HepG2 (cell line): Measurements from ENCODE around the gene MYH7. TPM values are rescaled to one million over a fixed set of nuclear protein-coding genes. Genes with fewer than 3 reads are reported as not detected.

Experiments used
- CC2D1A ChIP-seq: sonication (generic); formaldehyde crosslinking; IDR thresholded peaks from 2 replicates; pipeline ENCODE4 v1.8.1; 2023; ENCODE audit warnings: mild to moderate bottlenecking, missing genetic modification reagents
- ZBTB38 ChIP-seq: sonication (generic); formaldehyde crosslinking; IDR thresholded peaks from 2 replicates; pipeline ENCODE4 v1.5.1; 2020; ENCODE audit warnings: mild to moderate bottlenecking, missing genetic modification reagents
- ZNF556 ChIP-seq: sonication (generic); formaldehyde crosslinking; IDR thresholded peaks from 2 replicates; pipeline ENCODE4 v1.4.0; 2020; ENCODE audit warnings: mild to moderate bottlenecking, missing genetic modification reagents, borderline replicate concordance
- ZZZ3 ChIP-seq: sonication (generic); formaldehyde crosslinking; IDR thresholded peaks from 2 replicates; pipeline ENCODE4 v1.4.0; 2020; ENCODE audit warnings: missing genetic modification reagents, mild to moderate bottlenecking, borderline replicate concordance
- polyA plus RNA-seq, 8 experiments: library from polyadenylated mRNA; depleted of rRNA in 3 of 8; stranded (reverse) in 7 of 8; unstranded in 1 of 8; fragments of >200 nt; fragmentation: Illumina TruSeq in 4 of 8; extraction: Trizol in 4 of 8; gene quantifications; 2 replicates each; pipeline versions ENCODE4 v1.2.1 to v1.2.3, GENCODE V29; 2011 to 2016; ENCODE audit warnings: low read depth in 4 of 8, missing spikeins in 1 of 8, mixed read lengths in 1 of 8; ENCODE audit not compliant: insufficient read depth in 1 of 8
- total RNA-seq, 5 experiments: library from RNA; depleted of rRNA; stranded (reverse); fragments of >200 nt; fragmentation: Illumina TruSeq; extraction: Trizol; gene quantifications; 2 replicates each; pipeline ENCODE4 v1.2.3, GENCODE V29; 2016; ENCODE audit warnings: low read depth in 1 of 5
- TF ChIP-seq, protein P1 (sequence below): sonication (generic); formaldehyde crosslinking; IDR thresholded peaks from 2 replicates; pipeline ENCODE4 v1.4.0; 2020; ENCODE audit warnings: missing genetic modification reagents
- TF ChIP-seq, protein P2 (sequence below): sonication (generic); formaldehyde crosslinking; IDR thresholded peaks from 2 replicates; pipeline ENCODE4 v1.4.0; 2020; ENCODE audit warnings: mild to moderate bottlenecking, missing genetic modification reagents
- TF ChIP-seq, protein P3 (sequence below): sonication (generic); formaldehyde crosslinking; conservative IDR thresholded peaks from 2 replicates; pipeline ENCODE4 v1.8.1; 2023; ENCODE audit warnings: missing genetic modification reagents
- TF ChIP-seq, protein P4 (sequence below): sonication (generic); formaldehyde crosslinking; IDR thresholded peaks from 2 replicates; pipeline ENCODE4 v1.5.1; 2020; ENCODE audit warnings: missing genetic modification reagents, mild to moderate bottlenecking, borderline replicate concordance

Gene MYH7
- total and polyA plus RNA-seq, 2 of the 13 experiments (the other 11 are each of a cell fraction or from before 2014, with no cell fraction given): 0.04 TPM; not detected in 1

DNA sequence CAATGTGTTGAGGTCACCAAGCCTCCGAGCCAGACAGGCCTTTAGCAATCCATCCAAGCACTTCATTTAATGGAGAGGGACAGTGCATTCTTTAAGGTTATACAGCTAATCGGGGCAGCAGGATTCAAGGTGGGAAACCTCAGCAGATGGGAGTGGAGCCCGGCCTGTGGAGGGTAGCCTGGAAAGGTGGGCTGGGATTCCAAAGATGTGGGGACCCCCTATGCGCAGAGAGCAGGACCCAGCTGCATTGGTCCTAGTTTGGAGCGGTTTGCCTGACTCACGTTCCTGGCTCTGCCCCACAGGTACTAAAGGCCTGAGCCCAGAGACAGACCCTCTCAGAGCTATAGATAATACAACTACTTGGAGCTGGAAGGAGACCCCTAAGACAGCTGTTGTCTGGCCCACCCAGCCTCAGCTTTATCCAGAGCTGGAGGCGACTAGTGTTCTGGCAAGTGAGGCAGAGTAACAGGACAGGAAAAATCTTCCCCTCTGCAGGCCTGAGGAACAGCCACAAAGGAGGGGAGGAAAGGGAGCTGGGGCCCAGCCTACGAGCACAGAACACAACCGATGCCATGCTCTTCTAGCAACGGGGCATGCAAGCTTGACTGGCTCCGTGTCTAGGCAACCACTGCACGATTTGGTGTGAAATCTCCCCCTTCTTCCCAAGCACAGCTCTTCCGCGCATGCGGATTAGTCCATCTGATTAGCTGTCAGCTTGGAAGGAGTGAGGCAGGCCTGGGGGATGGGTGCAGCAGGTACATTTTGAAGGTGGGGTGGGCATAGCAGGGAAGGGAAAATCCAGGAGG is 1.1 kb upstream of the MYH7 start (continued):
- TF ChIP-seq, protein P1, sequence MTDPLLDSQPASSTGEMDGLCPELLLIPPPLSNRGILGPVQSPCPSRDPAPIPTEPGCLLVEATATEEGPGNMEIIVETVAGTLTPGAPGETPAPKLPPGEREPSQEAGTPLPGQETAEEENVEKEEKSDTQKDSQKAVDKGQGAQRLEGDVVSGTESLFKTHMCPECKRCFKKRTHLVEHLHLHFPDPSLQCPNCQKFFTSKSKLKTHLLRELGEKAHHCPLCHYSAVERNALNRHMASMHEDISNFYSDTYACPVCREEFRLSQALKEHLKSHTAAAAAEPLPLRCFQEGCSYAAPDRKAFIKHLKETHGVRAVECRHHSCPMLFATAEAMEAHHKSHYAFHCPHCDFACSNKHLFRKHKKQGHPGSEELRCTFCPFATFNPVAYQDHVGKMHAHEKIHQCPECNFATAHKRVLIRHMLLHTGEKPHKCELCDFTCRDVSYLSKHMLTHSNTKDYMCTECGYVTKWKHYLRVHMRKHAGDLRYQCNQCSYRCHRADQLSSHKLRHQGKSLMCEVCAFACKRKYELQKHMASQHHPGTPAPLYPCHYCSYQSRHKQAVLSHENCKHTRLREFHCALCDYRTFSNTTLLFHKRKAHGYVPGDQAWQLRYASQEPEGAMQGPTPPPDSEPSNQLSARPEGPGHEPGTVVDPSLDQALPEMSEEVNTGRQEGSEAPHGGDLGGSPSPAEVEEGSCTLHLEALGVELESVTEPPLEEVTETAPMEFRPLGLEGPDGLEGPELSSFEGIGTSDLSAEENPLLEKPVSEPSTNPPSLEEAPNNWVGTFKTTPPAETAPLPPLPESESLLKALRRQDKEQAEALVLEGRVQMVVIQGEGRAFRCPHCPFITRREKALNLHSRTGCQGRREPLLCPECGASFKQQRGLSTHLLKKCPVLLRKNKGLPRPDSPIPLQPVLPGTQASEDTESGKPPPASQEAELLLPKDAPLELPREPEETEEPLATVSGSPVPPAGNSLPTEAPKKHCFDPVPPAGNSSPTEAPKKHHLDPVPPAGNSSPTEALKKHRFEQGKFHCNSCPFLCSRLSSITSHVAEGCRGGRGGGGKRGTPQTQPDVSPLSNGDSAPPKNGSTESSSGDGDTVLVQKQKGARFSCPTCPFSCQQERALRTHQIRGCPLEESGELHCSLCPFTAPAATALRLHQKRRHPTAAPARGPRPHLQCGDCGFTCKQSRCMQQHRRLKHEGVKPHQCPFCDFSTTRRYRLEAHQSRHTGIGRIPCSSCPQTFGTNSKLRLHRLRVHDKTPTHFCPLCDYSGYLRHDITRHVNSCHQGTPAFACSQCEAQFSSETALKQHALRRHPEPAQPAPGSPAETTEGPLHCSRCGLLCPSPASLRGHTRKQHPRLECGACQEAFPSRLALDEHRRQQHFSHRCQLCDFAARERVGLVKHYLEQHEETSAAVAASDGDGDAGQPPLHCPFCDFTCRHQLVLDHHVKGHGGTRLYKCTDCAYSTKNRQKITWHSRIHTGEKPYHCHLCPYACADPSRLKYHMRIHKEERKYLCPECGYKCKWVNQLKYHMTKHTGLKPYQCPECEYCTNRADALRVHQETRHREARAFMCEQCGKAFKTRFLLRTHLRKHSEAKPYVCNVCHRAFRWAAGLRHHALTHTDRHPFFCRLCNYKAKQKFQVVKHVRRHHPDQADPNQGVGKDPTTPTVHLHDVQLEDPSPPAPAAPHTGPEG: no peak
- TF ChIP-seq, protein P2, sequence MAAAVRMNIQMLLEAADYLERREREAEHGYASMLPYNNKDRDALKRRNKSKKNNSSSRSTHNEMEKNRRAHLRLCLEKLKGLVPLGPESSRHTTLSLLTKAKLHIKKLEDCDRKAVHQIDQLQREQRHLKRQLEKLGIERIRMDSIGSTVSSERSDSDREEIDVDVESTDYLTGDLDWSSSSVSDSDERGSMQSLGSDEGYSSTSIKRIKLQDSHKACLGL (CRISPR knock-in tag): no peak; the same call in 1 of the 2 replicates
- TF ChIP-seq ZBTB38 (no peak), CC2D1A (CRISPR knock-in tag) (no peak), ZNF556 (CRISPR knock-in tag) (0 out of 2 replicates have a peak, but pooled peaks have one; percentile 15), ZZZ3 (CRISPR knock-in tag) (no peak)
- TF ChIP-seq, protein P3, sequence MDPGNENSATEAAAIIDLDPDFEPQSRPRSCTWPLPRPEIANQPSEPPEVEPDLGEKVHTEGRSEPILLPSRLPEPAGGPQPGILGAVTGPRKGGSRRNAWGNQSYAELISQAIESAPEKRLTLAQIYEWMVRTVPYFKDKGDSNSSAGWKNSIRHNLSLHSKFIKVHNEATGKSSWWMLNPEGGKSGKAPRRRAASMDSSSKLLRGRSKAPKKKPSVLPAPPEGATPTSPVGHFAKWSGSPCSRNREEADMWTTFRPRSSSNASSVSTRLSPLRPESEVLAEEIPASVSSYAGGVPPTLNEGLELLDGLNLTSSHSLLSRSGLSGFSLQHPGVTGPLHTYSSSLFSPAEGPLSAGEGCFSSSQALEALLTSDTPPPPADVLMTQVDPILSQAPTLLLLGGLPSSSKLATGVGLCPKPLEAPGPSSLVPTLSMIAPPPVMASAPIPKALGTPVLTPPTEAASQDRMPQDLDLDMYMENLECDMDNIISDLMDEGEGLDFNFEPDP: 0 out of 2 replicates have a peak, but pooled peaks have one; percentile 37
- TF ChIP-seq, protein P4, sequence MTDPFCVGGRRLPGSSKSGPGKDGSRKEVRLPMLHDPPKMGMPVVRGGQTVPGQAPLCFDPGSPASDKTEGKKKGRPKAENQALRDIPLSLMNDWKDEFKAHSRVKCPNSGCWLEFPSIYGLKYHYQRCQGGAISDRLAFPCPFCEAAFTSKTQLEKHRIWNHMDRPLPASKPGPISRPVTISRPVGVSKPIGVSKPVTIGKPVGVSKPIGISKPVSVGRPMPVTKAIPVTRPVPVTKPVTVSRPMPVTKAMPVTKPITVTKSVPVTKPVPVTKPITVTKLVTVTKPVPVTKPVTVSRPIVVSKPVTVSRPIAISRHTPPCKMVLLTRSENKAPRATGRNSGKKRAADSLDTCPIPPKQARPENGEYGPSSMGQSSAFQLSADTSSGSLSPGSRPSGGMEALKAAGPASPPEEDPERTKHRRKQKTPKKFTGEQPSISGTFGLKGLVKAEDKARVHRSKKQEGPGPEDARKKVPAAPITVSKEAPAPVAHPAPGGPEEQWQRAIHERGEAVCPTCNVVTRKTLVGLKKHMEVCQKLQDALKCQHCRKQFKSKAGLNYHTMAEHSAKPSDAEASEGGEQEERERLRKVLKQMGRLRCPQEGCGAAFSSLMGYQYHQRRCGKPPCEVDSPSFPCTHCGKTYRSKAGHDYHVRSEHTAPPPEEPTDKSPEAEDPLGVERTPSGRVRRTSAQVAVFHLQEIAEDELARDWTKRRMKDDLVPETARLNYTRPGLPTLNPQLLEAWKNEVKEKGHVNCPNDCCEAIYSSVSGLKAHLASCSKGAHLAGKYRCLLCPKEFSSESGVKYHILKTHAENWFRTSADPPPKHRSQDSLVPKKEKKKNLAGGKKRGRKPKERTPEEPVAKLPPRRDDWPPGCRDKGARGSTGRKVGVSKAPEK: 0 out of 2 replicates have a peak, but pooled peaks have one; percentile 17
